PC-9 (cell line): ENCODE results near the gene CORO1A.
"Not testable (repeated sequence)": the region's sequence is repeated elsewhere in the genome, so short reads cannot be mapped to it uniquely, and the experiment has no call there.

Experiments
- CTCF ChIP-seq: fragments of 200-600 bp; sonication (generic); conservative IDR thresholded peaks from 2 replicates; pipeline ENCODE4 v1.6.1; 2017; ENCODE audit warnings: mixed run types, antibody characterized with exemption, mild to moderate bottlenecking, moderate library complexity
- EZH2 ChIP-seq: fragments of 200-600 bp; sonication (generic); IDR thresholded peaks from 2 replicates; pipeline ENCODE4 v1.8.0; 2017; ENCODE audit warnings: antibody characterized with exemption, low read depth

- not testable (repeated sequence) for TF ChIP-seq CTCF, EZH2
Observed at GRCh38 chr16:30168746-30169145, 14.7 kb upstream of the CORO1A start.
